Osteoblast (primary cell): Measurements from ENCODE around the gene NRDE2. TPM values are rescaled to one million over a fixed set of nuclear protein-coding genes. Genes with fewer than 3 reads are reported as not detected.

Source experiments
- DNase-seq: peaks from one replicate; pipeline ENCODE4 v3.0.0; 2011; ENCODE audit warnings: low spot score, mixed read lengths; ENCODE audit not compliant: insufficient read length; ENCODE audit errors: missing footprints
- H2AFZ ChIP-seq: 2 replicates; pipeline ENCODE4 v1.6.0; 2011; ENCODE audit warnings: mild to moderate bottlenecking, low read length
- H3K27ac ChIP-seq: 2 replicates; pipeline ENCODE4 v1.5.1; 2011; ENCODE audit warnings: mild to moderate bottlenecking, low read depth, low read length, moderate library complexity
- H3K27me3 ChIP-seq: 2 replicates; pipeline ENCODE4 v1.6.0; 2012; ENCODE audit warnings: mild to moderate bottlenecking, control low read depth, inconsistent platforms, low read length, moderate library complexity; ENCODE audit not compliant: insufficient read depth
- H3K36me3 ChIP-seq: 2 replicates; pipeline ENCODE4 v1.5.1; 2011; ENCODE audit warnings: mild to moderate bottlenecking, low read length, control low read depth, moderate library complexity; ENCODE audit not compliant: insufficient read depth
- H3K4me1 ChIP-seq: 2 replicates; pipeline ENCODE4 v1.5.1; 2011; ENCODE audit warnings: mild to moderate bottlenecking, low read length, control low read depth, moderate library complexity; ENCODE audit not compliant: insufficient read depth
- H3K4me2 ChIP-seq: 2 replicates; pipeline ENCODE4 v1.6.0; 2011; ENCODE audit warnings: mild to moderate bottlenecking, low read length; ENCODE audit not compliant: insufficient read depth
- H3K4me3 ChIP-seq: fragments of 200-600 bp; sonication (generic); 3 replicates; pipeline ENCODE4 v1.5.1; 2012; ENCODE audit warnings: mild to moderate bottlenecking, low read length, inconsistent platforms; ENCODE audit not compliant: insufficient read depth
- H3K79me2 ChIP-seq: 2 replicates; pipeline ENCODE4 v1.6.0; 2012; ENCODE audit warnings: mild to moderate bottlenecking, low read length, control low read depth, inconsistent platforms; ENCODE audit not compliant: insufficient read depth
- H3K9me3 ChIP-seq: 2 replicates; pipeline ENCODE4 v1.5.1; 2011; ENCODE audit warnings: low read depth, low read length, control low read depth
- H4K20me1 ChIP-seq: 2 replicates; pipeline ENCODE4 v1.6.0; 2012; ENCODE audit warnings: mild to moderate bottlenecking, low read length, control low read depth; ENCODE audit not compliant: insufficient read depth
- CTCF ChIP-seq: IDR thresholded peaks from 2 replicates; pipeline ENCODE4 v1.5.1; 2011; ENCODE audit warnings: mild to moderate bottlenecking, low read depth, low read length, moderate library complexity; ENCODE audit errors: extremely low read depth
- total RNA-seq: library from RNA; depleted of rRNA; stranded (reverse); fragments of >200 nt; gene quantifications from 2 replicates; pipeline ENCODE4 v1.2.3, GENCODE V29; 2012

NRDE2 gene
- total RNA-seq, 1 donor = 11.2 TPM

- no peak for TF ChIP-seq CTCF
- H4K20me1 ChIP-seq = no peaks in the 10 kb centered on the region
- H3K4me1 ChIP-seq = no peaks in the 10 kb centered on the region
- H3K9me3 ChIP-seq = no peaks in the 10 kb centered on the region
- no peak overlapping the region for H3K27ac ChIP-seq
- H3K27me3 ChIP-seq = no peaks in the 10 kb centered on the region
- DNase-seq = no peak
- no peak overlapping the region for H3K4me3 ChIP-seq
- no peaks in the 10 kb centered on the region for H3K36me3 ChIP-seq
- H2AFZ ChIP-seq = no peak overlapping the region
- H3K79me2 ChIP-seq = no peaks in the 10 kb centered on the region
- no peak overlapping the region for H3K4me2 ChIP-seq
Measured at GRCh38 chr14:90355540-90356518, 24.1 kb upstream of the NRDE2 start.

GRCh38 chr14:90354551-90355298 is 23.0 kb upstream of the NRDE2 start:
- Histone ChIP-seq H3K79me2 (no peaks in the 10 kb centered on the region), H3K9me3 (no peaks in the 10 kb centered on the region), H3K36me3 (no peaks in the 10 kb centered on the region), H3K27ac (no peak overlapping the region), H3K4me3 (no peak overlapping the region), H3K4me2 (no peak overlapping the region), H4K20me1 (no peaks in the 10 kb centered on the region), H3K4me1 (no peaks in the 10 kb centered on the region), H2AFZ (peak overlapping the region; percentile 15), H3K27me3 (no peaks in the 10 kb centered on the region)
- TF ChIP-seq CTCF = no peak
- DNase-seq = peak; percentile 58

DNA sequence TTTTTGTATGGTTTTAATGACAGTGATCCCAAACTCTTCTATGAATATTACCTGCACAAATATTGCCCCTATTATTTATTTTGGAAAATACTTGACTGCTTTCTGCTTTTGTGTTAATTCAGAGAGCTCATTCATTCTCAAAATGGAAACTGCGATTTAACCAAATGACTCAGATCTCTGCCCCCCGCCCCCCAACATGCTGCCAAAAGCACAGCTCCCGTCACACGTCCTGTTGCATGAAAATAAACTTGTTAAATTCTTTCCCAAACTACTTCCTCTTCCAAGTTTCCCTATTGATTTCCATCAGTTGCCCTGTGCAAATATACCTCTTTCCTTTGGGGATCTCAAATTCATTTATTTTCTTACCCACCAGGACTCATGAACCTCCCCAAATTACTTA is 18.0 kb upstream of the NRDE2 start:
- Histone ChIP-seq H3K27me3 (no peaks in the 10 kb centered on the region), H3K4me1 (no peaks in the 10 kb centered on the region), H2AFZ (no peak overlapping the region), H3K4me2 (no peak overlapping the region), H3K79me2 (no peaks in the 10 kb centered on the region), H3K9me3 (no peaks in the 10 kb centered on the region), H3K27ac (no peak overlapping the region), H3K36me3 (no peaks in the 10 kb centered on the region), H3K4me3 (no peak overlapping the region), H4K20me1 (no peaks in the 10 kb centered on the region)
- TF ChIP-seq CTCF = no peak
- DNase-seq = no peak

DNA sequence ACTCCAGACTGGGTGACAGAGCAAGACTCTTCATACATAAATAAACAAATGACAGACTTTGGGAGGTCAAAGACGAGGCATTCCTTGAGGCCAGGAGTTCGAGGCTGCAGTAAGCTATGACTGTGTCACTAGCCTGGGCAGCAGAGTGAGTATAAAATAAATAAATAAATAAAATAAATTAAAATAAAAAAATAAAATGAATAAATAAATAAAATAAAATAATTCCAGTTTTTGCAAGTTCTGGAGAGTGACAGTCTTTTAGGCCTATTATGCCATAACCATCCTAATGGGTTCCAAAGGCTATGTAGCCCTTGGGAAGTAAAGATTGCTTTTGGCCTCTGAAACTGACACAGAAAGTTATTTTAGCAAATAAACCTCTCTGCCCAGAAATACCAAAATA is 16.5 kb upstream of the NRDE2 start:
- H3K4me1 ChIP-seq = no peaks in the 10 kb centered on the region
- DNase-seq = no peak
- H3K4me3 ChIP-seq = no peak overlapping the region
- no peaks in the 10 kb centered on the region for H3K36me3 ChIP-seq
- H3K27me3 ChIP-seq = no peaks in the 10 kb centered on the region
- no peak overlapping the region for H2AFZ ChIP-seq
- H3K79me2 ChIP-seq = no peaks in the 10 kb centered on the region
- TF ChIP-seq CTCF = no peak
- H3K9me3 ChIP-seq = no peaks in the 10 kb centered on the region
- H3K27ac ChIP-seq = no peak overlapping the region
- H3K4me2 ChIP-seq = no peak overlapping the region
- no peaks in the 10 kb centered on the region for H4K20me1 ChIP-seq
